Lung (tissue), 12 donors: ENCODE measurements around the gene PRDX2. TPM values are rescaled to one million over a fixed set of nuclear protein-coding genes. Genes with fewer than 3 reads are reported as not detected.
A peak's percentile ranks its signal among the peaks of the same experiment; 100 is the strongest.

Source experiments
- ATAC-seq: fragments of 200-7000 bp; cut with Tn5 transposase; one replicate; pipeline ENCODE4 v1.9.1; 2020; ENCODE audit warnings: moderate number of reproducible peaks; ENCODE audit not compliant: insufficient read depth, low FRiP score
- DNase-seq, 3 donors: peaks; one replicate each; pipeline ENCODE4 v3.0.0-alpha.2; 2013 to 2017
- H3K27ac ChIP-seq, 2 donors: one replicate each; pipeline ENCODE4 v1.5.1; 2013; ENCODE audit warnings: mild to moderate bottlenecking in 2 of 2, moderate library complexity in 2 of 2, control low read depth in 1 of 2, inconsistent platforms in 1 of 2, low read depth in 1 of 2, low read length in 1 of 2
- H3K27me3 ChIP-seq, 3 donors: one replicate each; pipeline ENCODE4 v1.5.1; 2013; ENCODE audit warnings: low read length in 2 of 3; ENCODE audit not compliant: control insufficient read depth in 3 of 3, insufficient read depth in 3 of 3
- H3K36me3 ChIP-seq, 4 donors: one replicate each; pipeline ENCODE4 v1.5.1; 2013; ENCODE audit warnings: low read length in 4 of 4, mild to moderate bottlenecking in 1 of 4, moderate library complexity in 1 of 4; ENCODE audit not compliant: control insufficient read depth in 4 of 4, insufficient read depth in 4 of 4
- H3K4me1 ChIP-seq, 5 donors: one replicate each; pipeline ENCODE4 v1.5.1; 2013; ENCODE audit warnings: low read length in 5 of 5, mild to moderate bottlenecking in 2 of 5, moderate library complexity in 1 of 5; ENCODE audit not compliant: control insufficient read depth in 5 of 5, insufficient read depth in 5 of 5
- H3K4me3 ChIP-seq: one replicate; pipeline ENCODE4 v1.5.1; 2013; ENCODE audit warnings: mild to moderate bottlenecking, control low read depth, moderate library complexity
- H3K9ac ChIP-seq, 2 donors: one replicate each; pipeline ENCODE4 v1.5.1; 2013; ENCODE audit warnings: low read length in 2 of 2, control low read depth in 1 of 2; ENCODE audit not compliant: insufficient read depth in 1 of 2
- H3K9me3 ChIP-seq, 4 donors: one replicate each; pipeline ENCODE4 v1.5.1; 2013; ENCODE audit warnings: low read length in 3 of 4, mild to moderate bottlenecking in 1 of 4, moderate library complexity in 1 of 4; ENCODE audit not compliant: control insufficient read depth in 4 of 4, insufficient read depth in 3 of 4
- CTCF ChIP-seq: IDR thresholded peaks from 2 replicates; pipeline ENCODE4 v1.5.1; 2012; ENCODE audit warnings: mild to moderate bottlenecking; ENCODE audit errors: control extremely low read depth, extremely low read depth
- WGBS, 2 donors: extraction: QIAGEN DNeasy Blood & Tissue Kit; methylation state at CpG; one replicate each; pipeline ENCODE4 v1.1.7; 2013; 5-methylcytosine and 5-hydroxymethylcytosine counted together
- polyA plus RNA-seq, 2 donors: library from polyadenylated mRNA; stranded (reverse); fragments of 200-250 nt; gene quantifications; one replicate each; pipeline ENCODE4 v1.2.1, GENCODE V29; 2013
- total RNA-seq, 2 donors: library from RNA; depleted of rRNA in 1 of 2; stranded (reverse); fragments of >200 nt in 1 of 2; gene quantifications; one replicate each; pipeline ENCODE4 v1.2.1, GENCODE V29; 2014 to 2021
- donor health status: control.
- donor health status: control.
- donor health status: Bipolar disorder and iron deficiency.
- donor health status: healthy.
- donor health status: DM: yes; HTN: yes; CAD: no.

PRDX2 gene
- total and polyA plus RNA-seq, 4 donors = 132 to 196 (median 173) TPM

- Histone ChIP-seq H3K9ac (peak overlapping the region; percentile 63 to 85), H3K36me3 (peaks cover 0 to 4% (median 0%) of the 10 kb centered on the region in 4 donors), H3K9me3 (no peaks in the 10 kb centered on the region), H3K27me3 (no peaks in the 10 kb centered on the region), H3K4me3 (peak overlapping the region; percentile 95), H3K4me1 (peaks cover 0 to 58% (median 21%) of the 10 kb centered on the region in 5 donors), H3K27ac (peak overlapping the region; percentile 98 to 100)
- ATAC-seq = no peak
- 0% methylated on average over 73 to 84 of the region's 84 CpGs for WGBS, 2 donors
- no peak for TF ChIP-seq CTCF
- peak; percentile 72 to 77 (median 76) for DNase-seq
Measured at GRCh38 chr19:12792051-12792852, 9.3 kb downstream of the PRDX2 start.

- H3K9me3 ChIP-seq = no peaks in the 10 kb centered on the region
- 0 to 1% methylated on average over 73 of the region's 73 CpGs for WGBS, 2 donors
- H3K36me3 ChIP-seq = no peaks in the 10 kb centered on the region
- peak within 1 kb of the TSS; percentile 63 to 85 for H3K9ac ChIP-seq
- H3K4me3 ChIP-seq = peak within 1 kb of the TSS; percentile 95
- peak within 1 kb of the TSS; percentile 98 to 100 for H3K27ac ChIP-seq
- DNase-seq (peak; percentile 97 to 98 (median 98)), ATAC-seq (peak; percentile 42)
- no peak for TF ChIP-seq CTCF
- no peaks in the 10 kb centered on the region for H3K27me3 ChIP-seq
- H3K4me1 ChIP-seq = peaks cover 0 to 64% (median 21%) of the 10 kb centered on the region in 5 donors
Measured at GRCh38 chr19:12791345-12792050, 10.1 kb downstream of the PRDX2 start, which contains the start of gene JUNB. JUNB (plus strand) TSS chr19:12791486; CDS start chr19:12791772, 286 bp downstream.

- Histone ChIP-seq H3K27me3 (no peaks in the 10 kb centered on the region), H3K9ac (peak overlapping the region; percentile 42 to 85), H3K9me3 (no peaks in the 10 kb centered on the region), H3K27ac (peak overlapping the region; percentile 98 to 100), H3K4me3 (peak overlapping the region; percentile 60), H3K4me1 (peaks cover 0 to 65% (median 23%) of the 10 kb centered on the region in 5 donors), H3K36me3 (no peaks in the 10 kb centered on the region)
- WGBS, 2 donors = 0 to 1% methylated on average over 20 to 22 of the region's 22 CpGs
- ATAC-seq = no peak
- no peak for TF ChIP-seq CTCF
- peak in 1 of 3 donors; percentile 41 for DNase-seq
Measured at GRCh38 chr19:12790628-12791344, 10.8 kb downstream of the PRDX2 start.
